NK-92 (cell line): Measurements from ENCODE around the gene C19orf85.
"Not testable (repeated sequence)": the region's sequence is repeated elsewhere in the genome, so short reads cannot be mapped to it uniquely, and the experiment has no call there.

Experiments used
- DNase-seq: peaks from one replicate; lab custom pipeline; 2025; ENCODE audit not compliant: unreplicated experiment; lab: John Stamatoyannopoulos, UW

C19orf85 gene

GRCh38 chr19:55464662-55465054 is at the start of gene C19orf85:
Gene C19orf85, minus strand, starts transcription at chr19:55464751. Its CDS starts 197 bp downstream, at chr19:55464554.
- DNase-seq = no peak

GRCh38 chr19:55508120-55508519 is 43.6 kb upstream of the C19orf85 start:
- no peak for DNase-seq

- DNase-seq = no peak
Observed at GRCh38 chr19:55504981-55505380, 40.4 kb upstream of the C19orf85 start.

- DNase-seq = no peak
Observed at GRCh38 chr19:55504252-55504603, 39.7 kb upstream of the C19orf85 start.

GRCh38 chr19:55503502-55504251 is 39.1 kb upstream of the C19orf85 start:
- DNase-seq = no peak

- DNase-seq = no peak
Observed at GRCh38 chr19:55503157-55503501, 38.6 kb upstream of the C19orf85 start.

- no peak for DNase-seq
Observed at GRCh38 chr19:55502197-55502952, 37.8 kb upstream of the C19orf85 start.

- no peak for DNase-seq
Observed at GRCh38 chr19:55500368-55500952, 35.9 kb upstream of the C19orf85 start.

GRCh38 chr19:55498246-55498840 is 33.8 kb upstream of the C19orf85 start:
- no peak for DNase-seq

- no peak for DNase-seq
Observed at GRCh38 chr19:55497763-55498162, 33.2 kb upstream of the C19orf85 start.

- DNase-seq = not testable (repeated sequence)
Observed at GRCh38 chr19:55496820-55497219, 32.3 kb upstream of the C19orf85 start.

GRCh38 chr19:55495646-55496349 is 31.2 kb upstream of the C19orf85 start:
- DNase-seq = no peak

- DNase-seq = no peak
Observed at GRCh38 chr19:55494172-55494761, 29.7 kb upstream of the C19orf85 start.

GRCh38 chr19:55493645-55494171 is 29.2 kb upstream of the C19orf85 start:
- no peak for DNase-seq

GRCh38 chr19:55493052-55493644 is 28.6 kb upstream of the C19orf85 start:
- no peak for DNase-seq

GRCh38 chr19:55492362-55492944 is 27.9 kb upstream of the C19orf85 start:
- no peak for DNase-seq

- no peak for DNase-seq
Observed at GRCh38 chr19:55491546-55492360, 27.2 kb upstream of the C19orf85 start.

GRCh38 chr19:55490478-55491432 is 26.2 kb upstream of the C19orf85 start:
- no peak for DNase-seq
